Mammary epithelial cell (primary cell): ENCODE measurements around the gene FOXB2.

Source experiments
- CTCF ChIP-seq, 2 donors: IDR thresholded peaks in 1 of 2; conservative IDR thresholded peaks in 1 of 2; 2 replicates each; pipeline ENCODE4 v1.5.1; 2011 to 2012; ENCODE audit warnings: inconsistent platforms in 2 of 2, low read length in 2 of 2, mild to moderate bottlenecking in 2 of 2, control low read depth in 1 of 2, low read depth in 1 of 2; ENCODE audit not compliant: insufficient read depth in 1 of 2; ENCODE audit errors: extremely low read depth in 1 of 2
- EZH2 ChIP-seq: IDR thresholded peaks from 2 replicates; pipeline ENCODE4 v1.6.1; 2012; ENCODE audit warnings: low read length, inconsistent platforms, borderline replicate concordance

DNA sequence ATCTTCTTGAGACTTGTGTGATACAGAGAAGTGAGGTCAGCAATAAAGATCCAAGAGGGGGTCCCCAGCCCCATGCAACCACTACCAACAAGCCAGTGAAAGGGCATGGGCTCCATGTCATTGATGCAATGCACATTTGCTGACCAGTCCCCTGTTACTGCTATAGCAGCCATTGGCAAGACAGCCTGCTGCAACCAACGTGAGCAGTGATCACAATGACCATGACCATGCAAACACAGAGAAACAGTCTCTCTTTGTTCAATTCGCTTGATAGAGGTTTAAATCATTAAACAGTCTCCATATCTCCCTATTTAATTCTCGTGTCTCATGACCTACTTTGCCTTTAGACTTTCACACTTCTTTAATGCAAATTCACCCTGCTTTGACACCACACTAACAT lies 30.0 kb upstream of the FOXB2 start:
- TF ChIP-seq CTCF (conservative IDR thresholded peaks at IDR 0.05 in 1 of 2, IDR thresholded peaks at IDR 0.05 in 1 of 2; ENCODE audit: extremely low read depth in 1 of 2, insufficient read depth in 1 of 2, low read depth in 1 of 2, low read length in 2 of 2) (no peak), EZH2 (no peak)
